DOHH2 (cell line): ENCODE results near the gene ABCG2.

Experiments used
- EZH2phosphoT487 ChIP-seq: fragments of 200-600 bp; sonication (generic); IDR thresholded peaks from 2 replicates; pipeline ENCODE4 v1.6.1; 2017; ENCODE audit warnings: borderline replicate concordance, mild to moderate bottlenecking, antibody characterized with exemption, low read length, moderate library complexity, mixed read lengths
- TF ChIP-seq, protein P1 (sequence below): fragments of 200-600 bp; sonication (generic); IDR thresholded peaks from one replicate; pipeline ENCODE4 v1.5.1; 2014; ENCODE audit warnings: antibody characterized with exemption, mild to moderate bottlenecking, low read depth, low read length; ENCODE audit not compliant: poor library complexity, severe bottlenecking

DNA sequence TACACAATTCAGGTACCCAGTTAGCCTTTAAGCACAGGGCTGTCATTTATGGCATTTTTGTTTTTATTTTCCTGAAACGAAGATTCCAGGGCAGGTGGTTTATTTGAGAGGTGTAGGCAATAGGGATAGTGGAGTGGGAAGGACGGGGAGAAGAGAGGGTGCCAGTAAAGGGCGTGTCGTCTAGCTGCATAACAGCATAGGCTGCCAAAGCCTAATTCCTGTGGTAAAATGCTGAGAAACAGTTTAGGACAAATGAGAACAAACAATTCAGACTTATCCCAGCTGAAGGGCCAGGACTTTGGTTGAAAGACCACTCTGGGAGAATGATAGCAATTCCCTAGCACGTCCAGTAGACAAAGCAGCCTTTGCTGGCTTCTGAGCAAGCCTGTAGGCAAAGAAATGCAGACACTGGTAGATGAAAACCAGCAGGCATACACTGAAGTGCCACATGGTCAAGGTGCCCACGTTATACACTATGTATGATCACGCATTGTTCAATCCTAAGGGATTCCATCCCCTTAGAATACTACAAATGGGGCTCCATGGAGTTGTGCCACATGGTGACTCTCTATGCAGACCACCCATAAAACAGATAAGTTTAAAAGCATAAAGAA is 80.4 kb downstream of the ABCG2 start:
- TF ChIP-seq, protein P1, sequence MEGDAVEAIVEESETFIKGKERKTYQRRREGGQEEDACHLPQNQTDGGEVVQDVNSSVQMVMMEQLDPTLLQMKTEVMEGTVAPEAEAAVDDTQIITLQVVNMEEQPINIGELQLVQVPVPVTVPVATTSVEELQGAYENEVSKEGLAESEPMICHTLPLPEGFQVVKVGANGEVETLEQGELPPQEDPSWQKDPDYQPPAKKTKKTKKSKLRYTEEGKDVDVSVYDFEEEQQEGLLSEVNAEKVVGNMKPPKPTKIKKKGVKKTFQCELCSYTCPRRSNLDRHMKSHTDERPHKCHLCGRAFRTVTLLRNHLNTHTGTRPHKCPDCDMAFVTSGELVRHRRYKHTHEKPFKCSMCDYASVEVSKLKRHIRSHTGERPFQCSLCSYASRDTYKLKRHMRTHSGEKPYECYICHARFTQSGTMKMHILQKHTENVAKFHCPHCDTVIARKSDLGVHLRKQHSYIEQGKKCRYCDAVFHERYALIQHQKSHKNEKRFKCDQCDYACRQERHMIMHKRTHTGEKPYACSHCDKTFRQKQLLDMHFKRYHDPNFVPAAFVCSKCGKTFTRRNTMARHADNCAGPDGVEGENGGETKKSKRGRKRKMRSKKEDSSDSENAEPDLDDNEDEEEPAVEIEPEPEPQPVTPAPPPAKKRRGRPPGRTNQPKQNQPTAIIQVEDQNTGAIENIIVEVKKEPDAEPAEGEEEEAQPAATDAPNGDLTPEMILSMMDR, result no peak
- no peak for TF ChIP-seq EZH2phosphoT487
